IPS-18c (cell line): ENCODE data around the gene GMPR.

Experiments used
- H3K4me3 ChIP-seq: 2 replicates; pipeline ENCODE4 v1.7.0; 2013; ENCODE audit warnings: low read depth, mild to moderate bottlenecking, low read length, moderate library complexity; ENCODE audit not compliant: insufficient read depth
- H3K9me3 ChIP-seq: one replicate; pipeline ENCODE4 v1.6.1; 2013; ENCODE audit warnings: mild to moderate bottlenecking, low read length, moderate library complexity; ENCODE audit not compliant: control insufficient read depth, insufficient read depth

GMPR gene

DNA sequence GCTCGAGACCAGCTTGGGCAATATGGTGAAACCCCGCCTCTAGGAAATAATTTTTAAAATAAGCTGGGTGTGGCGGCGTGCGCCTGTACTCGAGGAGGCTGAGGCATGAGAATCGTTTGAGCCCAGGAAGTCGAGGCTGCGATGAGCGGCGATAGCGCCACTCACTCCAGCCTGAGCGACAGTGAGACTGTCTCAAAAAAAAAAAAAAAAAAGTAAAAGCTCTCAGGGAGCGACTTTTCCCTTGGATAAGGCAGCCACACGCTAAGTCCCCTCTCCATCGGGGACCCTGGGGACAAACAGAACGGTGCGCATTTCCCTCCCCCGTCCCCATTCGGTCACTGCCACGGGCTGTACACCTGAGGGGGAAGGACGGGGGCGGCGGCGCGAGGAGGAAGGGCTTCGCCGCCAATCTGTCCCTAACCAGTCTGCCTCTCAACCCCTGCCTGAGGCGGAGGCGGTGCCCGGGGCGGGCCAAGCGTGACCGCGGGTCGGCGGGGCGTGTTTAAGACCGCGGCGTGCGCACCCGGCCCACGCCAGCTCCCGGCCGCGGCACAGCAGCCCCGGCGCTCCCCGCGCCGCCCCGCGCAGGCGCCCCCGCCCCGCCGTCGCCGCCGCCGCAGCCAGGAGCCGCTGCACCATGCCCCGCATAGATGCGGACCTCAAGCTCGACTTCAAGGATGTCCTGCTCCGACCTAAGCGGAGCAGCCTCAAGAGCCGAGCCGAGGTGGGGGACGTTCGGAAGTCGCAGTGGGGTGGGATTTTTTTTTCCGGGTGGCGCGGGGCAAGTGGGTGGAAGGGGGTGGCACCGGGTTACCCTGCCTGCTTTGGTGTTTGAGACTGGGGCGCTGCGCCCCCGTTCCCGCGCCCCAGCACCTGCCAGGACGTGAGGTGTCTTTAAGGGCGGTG is at the start of gene GMPR:
Gene GMPR, plus strand, starts transcription at position 531 of the 906 bp plus-strand sequence. Its CDS starts 107 bp downstream, at position 638.
- Histone ChIP-seq H3K4me3 (peak within 1 kb of the TSS; percentile 46), H3K9me3 (no peaks in the 10 kb centered on the region)

DNA sequence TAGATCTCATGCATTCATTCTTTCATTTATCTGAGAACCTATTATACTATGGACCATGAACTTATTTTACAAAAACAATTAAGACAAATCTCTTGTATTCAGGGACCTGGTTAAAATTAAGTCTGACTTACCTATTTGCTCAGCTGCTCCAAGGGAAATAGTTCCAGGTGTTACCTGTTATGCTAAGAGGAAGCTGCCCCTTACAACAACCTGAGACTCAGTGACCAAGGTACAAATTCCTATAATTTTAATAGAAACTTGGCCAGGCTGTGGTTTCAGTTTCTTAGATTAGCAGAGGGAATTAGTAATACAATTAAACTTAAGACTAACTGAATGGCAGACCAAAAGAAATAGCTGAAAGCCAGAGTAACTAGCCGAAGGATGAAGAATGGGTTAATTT is 48.2 kb upstream of the GMPR start:
- H3K9me3 ChIP-seq: no peaks in the 10 kb centered on the region

DNA sequence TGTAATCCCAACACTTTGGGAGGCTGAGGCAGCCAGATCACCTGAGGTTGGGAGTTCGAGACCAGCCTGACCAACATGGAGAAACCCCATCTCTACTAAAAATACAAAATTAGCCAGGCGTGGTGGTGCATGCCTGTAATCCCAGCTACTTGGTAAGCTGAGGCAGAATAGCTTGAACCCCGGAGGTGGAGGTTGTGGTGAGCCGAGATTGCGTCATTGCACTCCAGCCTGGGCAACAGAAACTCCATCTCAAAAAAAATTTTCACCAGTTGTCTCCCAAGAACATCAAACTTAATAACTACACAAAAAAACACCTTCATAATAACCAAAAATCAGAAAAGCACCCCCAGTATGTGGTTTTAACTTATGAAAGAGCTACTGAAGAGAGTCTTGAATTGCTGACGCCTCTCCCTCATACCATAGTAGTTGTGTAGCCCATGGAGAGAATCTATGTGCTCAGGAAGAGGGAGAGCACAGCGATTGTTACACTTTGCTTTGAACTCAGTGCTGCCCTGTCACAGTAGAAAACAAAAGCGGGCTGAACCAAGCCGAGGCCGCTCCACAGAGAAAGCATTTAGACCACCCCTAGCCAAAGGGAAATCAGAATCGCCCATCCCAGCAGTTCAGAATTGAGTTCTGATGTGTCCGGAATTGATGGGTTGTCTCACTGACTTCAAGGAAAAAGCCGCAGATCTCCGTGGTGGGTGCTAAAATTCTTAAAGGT is 42.0 kb upstream of the GMPR start:
- no peaks in the 10 kb centered on the region for H3K9me3 ChIP-seq
- H3K4me3 ChIP-seq: no peak overlapping the region

More for the DNA sequence above, 48.2 kb upstream of the GMPR start:
- H3K4me3 ChIP-seq: no peak overlapping the region

DNA sequence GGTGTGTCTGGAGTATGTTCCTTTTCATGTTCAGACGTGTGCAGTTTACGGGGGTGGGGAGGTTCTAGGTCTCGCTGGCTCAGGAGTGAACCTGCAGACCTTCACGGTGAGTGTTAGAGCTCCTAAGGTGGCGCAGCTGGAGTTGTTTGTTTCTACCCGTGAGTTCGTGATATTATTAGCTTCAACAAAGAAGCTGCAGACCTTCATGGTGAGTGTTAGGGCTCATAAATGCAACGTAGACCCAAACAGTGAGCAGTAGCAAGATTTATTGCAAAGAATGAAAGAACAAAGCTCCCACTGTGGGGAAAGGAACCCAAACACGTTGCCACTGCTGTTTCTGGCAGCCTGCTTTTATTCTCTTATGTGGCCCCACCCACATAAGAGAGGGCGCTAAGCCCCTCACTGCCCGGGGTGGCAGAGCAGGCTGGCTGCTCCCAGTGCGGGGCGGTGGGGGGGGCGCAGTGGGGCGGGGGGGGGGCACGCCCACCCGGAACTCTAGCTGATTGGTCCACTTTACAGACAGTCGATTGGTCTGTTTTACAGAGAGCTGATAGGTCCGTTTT is 41.3 kb upstream of the GMPR start:
- no peak overlapping the region for H3K4me3 ChIP-seq
- no peaks in the 10 kb centered on the region for H3K9me3 ChIP-seq

DNA sequence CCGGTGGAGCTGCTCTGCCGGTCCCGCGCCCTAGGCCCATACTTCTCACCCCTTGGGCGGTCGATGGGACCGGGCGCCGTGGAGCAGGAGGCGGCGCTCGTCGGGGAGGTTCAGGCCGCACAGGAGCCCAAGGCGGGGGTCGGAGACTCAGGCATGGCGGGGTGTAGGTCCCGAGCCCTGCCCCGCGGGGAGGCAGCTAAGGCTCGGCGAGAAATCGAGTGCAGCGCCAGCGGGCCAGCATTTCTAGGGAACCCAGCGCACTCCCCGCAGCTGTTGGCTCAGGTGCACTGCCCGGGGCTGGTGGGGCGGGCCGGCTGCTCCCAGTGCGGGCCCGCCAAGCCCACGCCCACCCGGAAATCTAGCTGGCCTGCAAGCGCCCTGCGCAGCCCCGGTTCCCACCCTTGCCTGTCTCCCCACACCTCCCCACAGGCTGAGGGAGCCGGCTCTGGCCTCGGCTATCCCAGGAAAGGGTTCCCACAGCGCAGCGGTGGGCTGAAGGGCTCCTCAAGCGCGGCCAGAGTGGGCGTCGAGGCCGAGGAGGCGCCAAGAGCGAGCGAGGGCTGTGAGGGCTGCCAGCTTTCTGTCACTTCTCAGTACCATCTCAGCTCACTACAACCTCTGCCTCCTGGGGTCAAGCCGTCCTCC is 40.2 kb upstream of the GMPR start:
- no peak overlapping the region for H3K4me3 ChIP-seq
- H3K9me3 ChIP-seq: no peaks in the 10 kb centered on the region

DNA sequence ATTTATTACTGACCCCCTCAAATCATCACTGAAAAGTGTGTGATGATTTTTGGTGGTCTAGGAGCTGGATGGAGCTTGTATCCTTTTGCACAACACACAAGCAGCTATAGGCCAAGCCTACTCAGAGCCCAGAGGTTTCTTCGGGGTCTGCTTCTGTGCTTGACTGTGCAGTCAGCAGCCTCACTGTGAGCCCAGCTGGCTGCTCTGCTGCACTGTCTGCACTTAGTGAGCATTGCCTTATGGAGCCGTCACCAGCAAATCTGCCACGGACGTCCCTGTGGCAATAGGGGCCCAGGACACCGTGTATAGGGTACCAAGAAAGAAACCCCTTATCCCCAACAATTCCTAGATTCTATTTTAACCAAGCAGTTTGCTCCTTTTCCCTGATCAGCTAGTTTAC is 38.6 kb upstream of the GMPR start:
- Histone ChIP-seq H3K4me3 (no peak overlapping the region), H3K9me3 (no peaks in the 10 kb centered on the region)

DNA sequence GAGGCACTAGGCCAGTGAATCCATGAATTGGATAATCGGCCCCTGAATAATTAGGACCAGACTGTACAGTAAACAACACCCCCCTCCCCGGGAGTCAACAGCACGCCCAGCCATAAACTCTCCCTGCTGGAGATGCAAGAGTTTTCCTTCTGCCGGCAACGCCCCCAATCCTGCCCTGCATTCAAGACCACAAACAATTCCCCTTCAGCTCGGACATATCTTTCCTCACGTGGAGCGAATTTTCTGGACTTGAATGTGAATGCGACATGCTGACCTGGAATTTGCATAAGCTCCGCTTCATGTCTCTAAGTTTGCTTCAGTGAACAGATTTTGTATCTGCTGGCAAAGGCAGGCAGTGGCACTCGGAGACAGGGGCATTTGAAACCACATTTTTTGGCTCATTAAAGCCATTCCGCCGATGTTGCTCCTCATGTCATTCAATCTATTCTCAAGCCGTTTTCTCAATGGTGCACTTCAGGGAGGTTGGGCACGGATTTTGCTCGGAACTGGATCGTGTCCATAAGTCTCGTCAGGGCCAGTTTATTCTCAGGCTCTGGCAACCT is 38.0 kb upstream of the GMPR start:
- Histone ChIP-seq H3K9me3 (no peaks in the 10 kb centered on the region), H3K4me3 (no peak overlapping the region)

DNA sequence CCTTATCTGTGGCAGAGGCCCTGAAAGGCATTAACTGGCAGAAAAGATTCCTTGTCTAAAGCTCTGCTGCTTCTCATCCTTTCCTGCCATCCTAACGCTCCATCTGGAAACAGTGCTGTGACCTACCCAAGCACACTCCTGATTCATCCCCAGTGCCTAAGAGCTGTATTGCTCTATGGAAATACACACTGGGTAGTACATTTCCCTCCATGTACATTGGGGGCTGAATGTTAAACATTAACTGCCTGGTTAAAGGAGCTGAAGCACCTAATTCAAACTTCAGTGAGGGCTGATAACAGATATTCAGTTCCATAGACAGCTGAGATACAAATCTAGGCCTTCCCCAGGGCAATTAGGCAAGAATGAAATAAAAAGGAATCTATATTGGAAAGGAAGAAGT is 36.7 kb upstream of the GMPR start:
- Histone ChIP-seq H3K9me3 (no peaks in the 10 kb centered on the region), H3K4me3 (no peak overlapping the region)

DNA sequence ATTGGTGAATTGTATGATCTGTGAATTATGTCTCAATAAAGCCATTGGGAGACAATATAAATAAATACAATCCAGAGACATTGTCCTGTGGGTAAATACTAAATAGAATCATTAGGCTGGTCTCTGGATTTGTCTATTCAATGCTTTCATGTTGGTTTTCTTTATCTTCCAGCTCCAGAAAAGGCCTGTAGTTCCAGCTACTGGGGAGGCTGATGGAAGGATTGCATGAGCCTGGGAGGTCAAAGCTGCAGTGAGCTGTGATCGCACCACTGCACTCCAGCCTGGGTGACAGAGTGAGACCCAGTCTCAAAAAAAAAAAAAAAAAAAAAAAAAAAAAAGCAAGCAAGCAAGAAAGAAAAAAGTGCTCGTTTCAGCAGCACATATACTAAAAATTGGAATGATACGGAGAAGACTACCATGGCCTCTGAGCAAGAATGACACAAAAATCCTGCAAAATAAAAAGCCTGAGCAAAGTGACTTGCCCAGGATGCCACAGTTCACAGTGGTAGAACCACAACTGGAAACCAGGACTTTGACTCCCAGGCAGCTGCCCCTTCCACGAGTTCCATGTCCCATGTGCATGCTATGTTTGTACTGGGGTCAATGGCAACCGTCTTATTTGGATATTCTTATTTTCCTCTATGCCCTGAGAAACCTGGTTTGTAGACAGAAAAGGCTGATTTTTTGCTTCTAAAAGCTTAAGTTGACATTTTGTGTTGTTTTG is 33.6 kb upstream of the GMPR start:
- Histone ChIP-seq H3K9me3 (no peaks in the 10 kb centered on the region), H3K4me3 (no peak overlapping the region)

DNA sequence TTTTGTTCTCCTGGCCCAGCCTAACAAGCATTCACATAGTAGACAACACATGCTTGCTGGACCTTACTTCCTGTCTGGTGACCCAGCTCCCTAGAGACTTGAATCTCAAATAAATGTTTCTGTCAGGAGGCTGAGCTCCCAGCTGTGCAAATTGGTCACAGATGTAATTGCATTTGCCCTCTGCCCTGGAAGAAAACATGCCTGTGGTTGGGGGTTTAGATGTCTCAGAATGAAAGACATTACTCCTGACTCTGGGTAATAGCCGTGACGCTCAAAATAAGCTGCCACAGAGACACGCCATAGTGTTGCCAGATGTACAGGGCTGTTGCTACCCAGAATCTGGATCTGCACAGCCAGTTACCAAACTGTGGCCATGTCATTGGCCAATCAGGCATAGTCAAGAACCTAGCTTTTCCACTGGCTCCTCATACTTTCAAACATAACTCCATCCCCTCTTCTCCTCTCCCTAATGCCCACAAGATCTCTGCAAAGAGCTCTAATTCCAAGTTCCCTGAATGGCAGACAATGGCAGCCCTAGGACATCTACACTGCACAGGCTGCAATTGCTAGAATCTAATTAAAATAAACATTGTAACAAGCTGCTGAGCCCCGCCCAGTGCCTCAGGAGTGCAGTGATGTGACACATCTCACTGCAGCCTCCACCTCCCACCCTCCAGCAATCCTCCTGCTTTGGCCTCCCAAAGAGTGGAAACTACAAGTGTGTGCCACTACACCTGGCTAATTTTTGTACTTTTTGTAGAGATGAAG is 32.8 kb upstream of the GMPR start:
- Histone ChIP-seq H3K9me3 (no peaks in the 10 kb centered on the region), H3K4me3 (no peak overlapping the region)

DNA sequence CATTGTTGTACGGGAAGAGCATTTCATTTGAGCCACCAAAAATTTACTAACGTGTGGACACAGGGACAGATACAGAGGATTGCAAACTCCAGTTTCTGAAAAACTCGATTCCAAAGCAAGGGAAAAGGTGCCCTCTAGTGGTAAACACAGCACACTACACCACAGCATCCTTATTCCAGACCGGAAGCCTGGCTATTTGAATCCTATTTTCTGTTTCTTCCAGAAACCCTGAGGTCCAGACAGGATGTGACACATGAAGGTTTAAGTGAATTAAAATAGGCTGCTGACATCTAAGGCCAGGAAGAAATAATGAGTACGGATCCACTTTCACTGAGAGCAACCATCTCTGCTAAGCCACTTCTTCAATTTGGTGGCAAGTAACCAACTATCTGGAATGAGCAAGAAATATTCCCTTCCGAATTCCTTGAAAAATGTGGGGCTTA is 31.8 kb upstream of the GMPR start:
- H3K4me3 ChIP-seq: no peak overlapping the region
- H3K9me3 ChIP-seq: no peaks in the 10 kb centered on the region

DNA sequence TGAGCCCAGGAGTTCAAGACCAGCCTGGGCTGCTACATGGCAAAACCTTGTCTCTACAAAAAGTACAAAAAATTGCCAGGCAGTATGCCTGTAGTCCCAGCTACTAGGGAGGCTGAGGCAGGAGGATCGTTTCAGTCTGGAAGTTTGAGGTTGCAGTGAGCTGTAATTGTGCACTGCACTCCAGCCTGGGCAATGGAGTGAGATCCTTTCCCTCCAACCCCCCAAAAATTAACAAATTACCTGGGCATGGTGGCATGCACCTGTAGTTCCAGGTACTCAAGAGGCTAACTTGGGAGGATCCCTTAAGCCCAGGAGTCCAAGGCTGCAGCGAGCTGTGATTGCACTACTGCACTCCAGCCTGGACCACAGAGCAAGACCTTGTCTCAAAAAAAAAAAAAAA is 29.4 kb upstream of the GMPR start:
- no peak overlapping the region for H3K4me3 ChIP-seq
- H3K9me3 ChIP-seq: no peaks in the 10 kb centered on the region

DNA sequence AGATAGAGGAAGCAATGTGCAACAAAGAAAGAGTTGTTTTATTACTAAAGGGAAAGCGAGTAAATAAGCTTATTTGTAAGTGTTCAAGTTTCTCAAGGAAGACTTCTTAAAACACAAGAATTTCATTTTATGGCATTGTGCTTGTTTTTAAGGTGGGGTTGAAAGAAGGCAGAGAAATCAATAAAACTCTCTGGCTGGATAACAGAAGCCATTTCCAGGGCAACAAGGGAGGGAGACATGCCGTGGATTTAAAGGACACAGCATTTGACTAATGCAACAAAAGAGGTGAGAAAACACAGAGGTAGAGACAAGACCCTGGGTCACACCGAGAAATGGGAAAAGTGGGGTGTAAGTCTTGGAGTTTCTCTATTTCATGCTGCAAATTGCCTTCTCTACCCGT is 28.8 kb upstream of the GMPR start:
- Histone ChIP-seq H3K4me3 (no peak overlapping the region), H3K9me3 (no peaks in the 10 kb centered on the region)

DNA sequence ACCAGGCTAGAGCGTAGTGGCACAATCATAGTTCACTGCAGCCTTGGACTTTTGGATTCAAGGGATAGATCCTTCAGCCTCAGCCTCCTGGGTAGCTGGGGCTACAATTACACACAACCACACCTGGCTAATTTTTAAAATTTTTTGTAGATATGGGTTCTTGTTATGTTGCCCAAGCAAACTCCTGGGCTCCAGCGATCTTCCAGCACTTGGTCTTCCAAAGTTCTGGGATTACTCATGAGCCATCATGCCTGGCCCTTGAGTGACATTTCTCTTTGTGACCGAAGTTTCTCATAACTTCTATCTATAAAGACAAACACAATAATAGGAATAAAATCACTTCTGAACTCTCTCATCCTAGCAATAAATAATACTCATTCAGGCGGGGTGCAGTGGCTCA is 26.1 kb upstream of the GMPR start:
- Histone ChIP-seq H3K4me3 (no peak overlapping the region), H3K9me3 (no peaks in the 10 kb centered on the region)

DNA sequence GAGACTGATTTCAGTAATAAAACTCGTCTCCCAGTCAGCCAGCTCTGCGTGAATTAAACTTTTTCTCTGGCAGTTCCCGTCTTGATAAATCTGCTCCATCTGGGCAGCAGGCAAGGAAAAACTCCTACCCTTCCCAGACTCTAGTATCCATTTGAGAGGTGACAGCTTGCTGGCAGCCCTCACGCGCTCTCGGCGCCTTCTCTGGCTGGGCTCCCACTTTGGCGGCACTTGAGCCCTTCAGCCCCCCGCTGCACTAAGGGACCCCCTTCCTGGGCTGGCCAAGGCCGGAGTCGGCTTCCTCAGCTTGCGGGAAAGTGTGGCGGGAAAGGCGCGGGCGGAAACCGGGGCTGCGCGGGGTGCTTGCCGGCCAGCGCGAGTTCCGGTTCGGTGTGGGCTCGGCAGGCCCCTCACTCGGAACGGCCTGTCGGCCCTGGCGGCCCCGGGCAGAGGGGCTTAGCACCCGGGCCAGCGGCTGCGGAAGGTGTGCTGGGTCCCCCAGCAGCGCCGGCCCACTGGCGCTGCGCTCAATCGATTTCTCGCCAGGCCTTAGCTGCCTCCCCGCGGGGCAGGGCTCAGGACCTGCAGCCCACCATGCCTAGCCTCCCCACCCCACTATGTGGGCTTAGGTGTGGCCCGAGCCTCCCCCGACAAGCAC is 21.8 kb upstream of the GMPR start:
- Histone ChIP-seq H3K4me3 (no peak overlapping the region), H3K9me3 (no peaks in the 10 kb centered on the region)
